HCT116 (cell line): ENCODE data around the gene TMC4.

Experiments used
- CEBPB ChIP-seq: IDR thresholded peaks from 2 replicates; pipeline ENCODE4 v1.6.1; 2012; ENCODE audit warnings: low read depth
- EGR1 ChIP-seq: IDR thresholded peaks from 2 replicates; pipeline ENCODE4 v1.6.1; 2012; ENCODE audit warnings: low read depth
- EZH2phosphoT487 ChIP-seq: fragments of 200-600 bp; IDR thresholded peaks from 2 replicates; pipeline ENCODE4 v1.6.1; 2018; ENCODE audit warnings: antibody characterized with exemption, borderline replicate concordance
- JUND ChIP-seq: IDR thresholded peaks from 2 replicates; pipeline ENCODE4 v1.6.1; 2012
- POLR2A ChIP-seq: IDR thresholded peaks from 2 replicates; pipeline ENCODE4 v1.7.0; 2011; ENCODE audit warnings: borderline replicate concordance; ENCODE audit not compliant: insufficient read depth, insufficient read length; ENCODE audit errors: extremely low read depth
- POLR2AphosphoS5 ChIP-seq: IDR thresholded peaks from 2 replicates; pipeline ENCODE4 v1.6.1; 2011; ENCODE audit warnings: mild to moderate bottlenecking, low read depth, low read length, moderate library complexity
- SP1 ChIP-seq: IDR thresholded peaks from 2 replicates; pipeline ENCODE4 v1.6.1; 2012; ENCODE audit warnings: low read depth
- SRF ChIP-seq: IDR thresholded peaks from 2 replicates; pipeline ENCODE4 v1.6.1; 2012; ENCODE audit warnings: low read depth
- TCF7L2 ChIP-seq: IDR thresholded peaks from 2 replicates; pipeline ENCODE4 v1.7.0; 2011; ENCODE audit warnings: borderline replicate concordance, inconsistent platforms; ENCODE audit not compliant: insufficient read depth, insufficient read length; ENCODE audit errors: extremely low read depth
- YY1 ChIP-seq: IDR thresholded peaks from 2 replicates; pipeline ENCODE4 v1.6.1; 2011; ENCODE audit warnings: low read length, low read depth, moderate library complexity, mild to moderate bottlenecking; ENCODE audit not compliant: insufficient replicate concordance; ENCODE audit errors: extremely low read depth
- ZNF274 ChIP-seq: fragments of 200-500 bp; sonication (Bioruptor generic); IDR thresholded peaks from 2 replicates; pipeline ENCODE4 v1.6.1; 2014; ENCODE audit warnings: mild to moderate bottlenecking, low read depth, low read length, inconsistent platforms
- TF ChIP-seq, protein P1 (sequence below), 3 experiments: fragments of 200-600 bp in 1 of 3; sonication (generic) in 1 of 3; IDR thresholded peaks in 2 of 3; conservative IDR thresholded peaks in 1 of 3; 2 replicates each; pipeline ENCODE4 v1.5.1; 2012 to 2017; ENCODE audit warnings: low read depth in 2 of 3, low read length in 2 of 3, antibody characterized with exemption in 1 of 3, borderline replicate concordance in 1 of 3, control low read depth in 1 of 3, mild to moderate bottlenecking in 1 of 3, mixed read lengths in 1 of 3, mixed run types in 1 of 3, moderate library complexity in 1 of 3; ENCODE audit not compliant: insufficient read depth in 1 of 3
- TF ChIP-seq, protein P2 (sequence below): IDR thresholded peaks from 2 replicates; pipeline ENCODE4 v1.6.1; 2012
- TF ChIP-seq, protein P3 (sequence below): IDR thresholded peaks from 2 replicates; pipeline ENCODE4 v1.6.1; 2012; ENCODE audit warnings: low read depth

DNA sequence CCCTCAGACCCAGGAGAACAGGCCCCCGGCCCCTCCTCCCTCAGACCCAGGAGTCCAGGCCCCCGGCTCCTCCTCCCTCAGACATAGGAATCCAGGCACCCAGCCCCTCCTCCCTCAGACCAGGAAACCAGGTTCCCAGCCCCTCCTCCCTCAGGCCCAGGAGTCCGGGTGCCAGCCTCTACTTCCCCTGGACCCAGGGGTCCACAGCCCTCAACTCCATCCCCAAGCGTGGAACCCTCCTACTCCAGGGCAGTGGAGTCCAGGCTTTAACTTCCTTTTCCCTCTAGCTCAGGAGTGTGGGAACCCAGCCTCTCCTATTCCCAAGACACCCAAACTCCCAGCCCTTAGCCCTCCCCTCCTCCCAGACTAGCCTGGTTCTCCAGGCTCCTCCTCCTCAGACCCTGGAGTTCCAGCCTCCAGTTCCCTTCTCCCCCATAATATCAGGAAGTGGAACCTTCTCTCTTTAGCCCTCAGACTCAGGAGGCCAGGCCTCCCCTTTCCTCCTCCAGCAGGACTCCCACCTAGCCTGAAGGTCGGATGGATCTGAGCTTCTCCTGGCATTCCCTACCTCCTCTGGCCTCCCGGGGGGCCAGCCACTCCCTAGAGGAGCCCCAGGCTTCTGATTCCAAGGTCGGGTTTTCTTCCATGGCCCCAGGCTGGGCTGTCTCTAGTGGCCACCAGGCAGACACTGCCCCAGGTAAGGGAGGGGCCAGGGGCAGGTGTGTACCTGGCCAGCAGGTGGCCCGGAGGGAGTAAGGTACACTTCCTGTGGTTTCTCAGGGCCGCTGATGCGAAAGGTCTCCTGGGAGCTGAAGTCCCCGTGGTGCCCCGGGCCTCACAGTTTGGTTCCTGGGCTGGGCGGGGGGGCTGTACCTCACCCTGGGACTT is at the start of gene TMC4:
- TF ChIP-seq, protein P1, sequence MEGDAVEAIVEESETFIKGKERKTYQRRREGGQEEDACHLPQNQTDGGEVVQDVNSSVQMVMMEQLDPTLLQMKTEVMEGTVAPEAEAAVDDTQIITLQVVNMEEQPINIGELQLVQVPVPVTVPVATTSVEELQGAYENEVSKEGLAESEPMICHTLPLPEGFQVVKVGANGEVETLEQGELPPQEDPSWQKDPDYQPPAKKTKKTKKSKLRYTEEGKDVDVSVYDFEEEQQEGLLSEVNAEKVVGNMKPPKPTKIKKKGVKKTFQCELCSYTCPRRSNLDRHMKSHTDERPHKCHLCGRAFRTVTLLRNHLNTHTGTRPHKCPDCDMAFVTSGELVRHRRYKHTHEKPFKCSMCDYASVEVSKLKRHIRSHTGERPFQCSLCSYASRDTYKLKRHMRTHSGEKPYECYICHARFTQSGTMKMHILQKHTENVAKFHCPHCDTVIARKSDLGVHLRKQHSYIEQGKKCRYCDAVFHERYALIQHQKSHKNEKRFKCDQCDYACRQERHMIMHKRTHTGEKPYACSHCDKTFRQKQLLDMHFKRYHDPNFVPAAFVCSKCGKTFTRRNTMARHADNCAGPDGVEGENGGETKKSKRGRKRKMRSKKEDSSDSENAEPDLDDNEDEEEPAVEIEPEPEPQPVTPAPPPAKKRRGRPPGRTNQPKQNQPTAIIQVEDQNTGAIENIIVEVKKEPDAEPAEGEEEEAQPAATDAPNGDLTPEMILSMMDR (IDR thresholded peaks at IDR 0.05 in 2 of 3, conservative IDR thresholded peaks at IDR 0.05 in 1 of 3; ENCODE audit: borderline replicate concordance in 1 of 3, insufficient read depth in 1 of 3, low read depth in 2 of 3, low read length in 2 of 3) = peak; percentile 15 to 65 (median 57); a peak in 4 of 6 replicates
- TF ChIP-seq POLR2AphosphoS5 = peak; percentile 63
- TF ChIP-seq JUND = no peak
- TF ChIP-seq ZNF274 = no peak
- TF ChIP-seq EZH2phosphoT487 = no peak
- TF ChIP-seq POLR2A = no peak
- TF ChIP-seq SRF = no peak
- no peak for TF ChIP-seq CEBPB
- TF ChIP-seq, protein P2, sequence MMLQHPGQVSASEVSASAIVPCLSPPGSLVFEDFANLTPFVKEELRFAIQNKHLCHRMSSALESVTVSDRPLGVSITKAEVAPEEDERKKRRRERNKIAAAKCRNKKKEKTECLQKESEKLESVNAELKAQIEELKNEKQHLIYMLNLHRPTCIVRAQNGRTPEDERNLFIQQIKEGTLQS = no peak
- no peak for TF ChIP-seq SP1
- TF ChIP-seq TCF7L2 = no peak
- TF ChIP-seq EGR1 = no peak
- TF ChIP-seq, protein P3, sequence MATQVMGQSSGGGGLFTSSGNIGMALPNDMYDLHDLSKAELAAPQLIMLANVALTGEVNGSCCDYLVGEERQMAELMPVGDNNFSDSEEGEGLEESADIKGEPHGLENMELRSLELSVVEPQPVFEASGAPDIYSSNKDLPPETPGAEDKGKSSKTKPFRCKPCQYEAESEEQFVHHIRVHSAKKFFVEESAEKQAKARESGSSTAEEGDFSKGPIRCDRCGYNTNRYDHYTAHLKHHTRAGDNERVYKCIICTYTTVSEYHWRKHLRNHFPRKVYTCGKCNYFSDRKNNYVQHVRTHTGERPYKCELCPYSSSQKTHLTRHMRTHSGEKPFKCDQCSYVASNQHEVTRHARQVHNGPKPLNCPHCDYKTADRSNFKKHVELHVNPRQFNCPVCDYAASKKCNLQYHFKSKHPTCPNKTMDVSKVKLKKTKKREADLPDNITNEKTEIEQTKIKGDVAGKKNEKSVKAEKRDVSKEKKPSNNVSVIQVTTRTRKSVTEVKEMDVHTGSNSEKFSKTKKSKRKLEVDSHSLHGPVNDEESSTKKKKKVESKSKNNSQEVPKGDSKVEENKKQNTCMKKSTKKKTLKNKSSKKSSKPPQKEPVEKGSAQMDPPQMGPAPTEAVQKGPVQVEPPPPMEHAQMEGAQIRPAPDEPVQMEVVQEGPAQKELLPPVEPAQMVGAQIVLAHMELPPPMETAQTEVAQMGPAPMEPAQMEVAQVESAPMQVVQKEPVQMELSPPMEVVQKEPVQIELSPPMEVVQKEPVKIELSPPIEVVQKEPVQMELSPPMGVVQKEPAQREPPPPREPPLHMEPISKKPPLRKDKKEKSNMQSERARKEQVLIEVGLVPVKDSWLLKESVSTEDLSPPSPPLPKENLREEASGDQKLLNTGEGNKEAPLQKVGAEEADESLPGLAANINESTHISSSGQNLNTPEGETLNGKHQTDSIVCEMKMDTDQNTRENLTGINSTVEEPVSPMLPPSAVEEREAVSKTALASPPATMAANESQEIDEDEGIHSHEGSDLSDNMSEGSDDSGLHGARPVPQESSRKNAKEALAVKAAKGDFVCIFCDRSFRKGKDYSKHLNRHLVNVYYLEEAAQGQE = no peak
- TF ChIP-seq YY1 = no peak
